Jurkat, Clone E6-1 (cell line): ENCODE measurements around the gene DLL4.

ENCODE experiments used
- DNase-seq: peaks from one replicate; pipeline ENCODE4 v3.0.0-alpha.2; 2011; ENCODE audit warnings: low read depth, low spot score
- H3K4me3 ChIP-seq: 2 replicates; pipeline ENCODE4 v1.5.1; 2011; ENCODE audit warnings: mild to moderate bottlenecking, low read length, control low read depth, moderate library complexity

The DLL4 gene

DNA sequence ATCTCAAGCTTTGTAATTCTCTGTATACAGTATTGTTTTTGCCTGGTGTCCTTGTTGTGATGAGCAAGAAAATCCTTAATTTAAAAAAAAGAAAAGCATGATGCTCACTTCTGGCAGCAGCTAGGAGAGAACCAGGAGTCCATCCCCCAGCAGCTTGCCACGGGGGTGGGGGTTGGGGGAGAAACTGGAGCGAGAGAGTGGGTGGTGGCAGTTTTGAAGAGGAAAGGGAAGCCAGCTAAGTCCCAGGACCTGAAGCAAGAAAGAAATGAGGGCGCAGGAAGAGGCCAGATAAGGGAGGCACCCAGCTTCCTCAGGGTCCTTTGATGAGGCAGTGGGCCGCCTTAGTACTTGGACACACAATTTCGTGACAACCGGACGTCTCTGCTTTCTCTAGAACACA, 47.7 kb downstream of the DLL4 start:
- DNase-seq = no peak
- no peak overlapping the region for H3K4me3 ChIP-seq

DNA sequence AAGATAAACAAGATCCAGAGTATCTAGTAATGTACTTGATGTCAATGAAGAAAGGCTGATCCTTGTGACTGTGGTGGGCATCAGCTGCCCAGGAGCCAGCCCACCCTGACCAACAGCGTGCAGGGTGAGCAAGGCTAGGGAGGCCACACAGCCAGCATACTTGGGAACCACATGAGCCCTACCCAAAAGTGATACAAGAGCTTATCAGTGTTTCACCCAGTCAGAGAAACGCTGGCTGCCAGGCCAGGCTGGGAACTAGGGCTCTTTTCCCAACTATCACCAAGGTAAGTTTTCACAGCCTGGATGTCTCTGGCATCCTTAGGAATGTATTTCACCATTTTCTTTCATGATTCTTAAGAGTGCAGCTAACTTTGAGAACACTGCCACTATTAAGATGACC, 49.0 kb downstream of the DLL4 start:
- no peak overlapping the region for H3K4me3 ChIP-seq
- DNase-seq = no peak

DNA sequence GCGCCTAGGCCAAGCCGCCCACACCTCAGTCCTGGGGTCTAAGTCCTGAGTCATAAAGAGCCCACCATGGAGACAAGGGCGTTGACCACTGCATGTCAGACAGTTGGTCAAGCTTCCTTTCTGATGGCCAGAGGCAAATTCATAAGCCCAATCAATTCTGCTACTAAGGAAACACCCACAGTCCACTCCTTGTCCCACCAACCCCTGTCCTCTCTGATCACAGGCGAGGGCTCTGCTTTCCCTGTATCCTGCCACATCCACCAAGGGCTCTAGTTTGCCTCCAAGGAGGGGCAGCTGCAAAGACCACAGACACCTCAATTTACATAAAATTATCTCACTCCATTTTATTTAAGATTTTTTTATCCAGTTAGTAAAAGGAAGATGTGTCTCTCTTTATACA, 49.4 kb downstream of the DLL4 start:
- DNase-seq = no peak
- no peak overlapping the region for H3K4me3 ChIP-seq

DNA sequence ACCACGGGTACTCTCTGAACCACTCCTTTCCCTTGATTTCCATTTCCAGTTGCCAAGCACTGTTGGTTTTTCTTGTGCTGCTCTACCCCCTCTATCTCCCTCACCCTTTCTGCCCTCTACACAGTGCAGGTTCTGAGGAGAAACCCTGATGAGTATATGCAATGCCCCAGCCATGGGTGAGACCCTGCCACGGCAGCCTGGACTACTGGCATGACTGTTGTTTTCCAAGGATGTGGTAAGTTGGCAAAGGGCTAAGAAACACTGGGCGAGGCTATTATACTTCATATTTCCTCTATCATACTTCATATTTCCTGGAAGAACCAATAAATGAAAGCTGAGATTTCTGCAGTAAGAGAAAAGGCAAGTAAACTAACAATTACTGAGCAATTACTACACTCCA, 52.0 kb downstream of the DLL4 start:
- DNase-seq = no peak

DNA sequence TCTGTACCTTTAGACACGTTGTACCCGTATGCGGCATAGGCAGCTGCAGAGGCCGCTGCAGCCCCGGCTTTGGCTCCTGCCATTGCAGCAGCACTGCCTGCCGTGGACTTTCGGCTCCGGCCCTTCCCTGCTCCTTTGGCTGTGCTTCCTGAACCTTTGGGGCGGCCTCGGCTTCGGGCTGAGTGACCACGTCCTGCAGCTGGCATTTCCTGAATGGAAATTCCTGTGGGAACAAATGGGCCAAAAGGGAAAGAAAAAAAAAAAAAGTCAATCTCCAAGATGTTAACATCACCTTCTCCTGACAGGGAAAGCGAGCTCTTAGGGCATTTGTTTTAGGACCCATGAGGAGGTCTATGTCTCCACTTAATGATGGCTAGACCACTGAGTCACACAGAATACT, 53.7 kb downstream of the DLL4 start:
- no peak overlapping the region for H3K4me3 ChIP-seq
- DNase-seq = no peak

More for the DNA sequence above, 52.0 kb downstream of the DLL4 start:
- no peak overlapping the region for H3K4me3 ChIP-seq

DNA sequence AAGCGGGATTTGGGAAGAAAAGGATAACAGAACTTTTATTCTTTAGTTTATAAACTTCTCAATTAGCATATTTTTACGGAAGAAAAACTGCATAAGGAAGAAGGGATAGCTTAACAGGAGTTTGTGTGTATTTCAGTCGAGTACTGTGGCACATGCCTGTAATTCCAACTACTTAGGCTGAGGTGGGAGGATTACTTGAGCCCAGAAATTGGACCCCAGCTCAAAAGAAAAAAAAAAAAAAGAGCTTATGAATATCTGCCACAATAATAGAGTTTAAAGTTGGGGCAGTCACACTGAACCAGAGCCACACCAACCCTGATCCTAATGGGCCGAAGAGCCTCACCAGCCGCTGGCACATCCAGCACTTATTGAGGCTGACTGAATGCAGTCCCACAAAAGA, 55.3 kb downstream of the DLL4 start:
- H3K4me3 ChIP-seq = no peak overlapping the region
- no peak for DNase-seq

DNA sequence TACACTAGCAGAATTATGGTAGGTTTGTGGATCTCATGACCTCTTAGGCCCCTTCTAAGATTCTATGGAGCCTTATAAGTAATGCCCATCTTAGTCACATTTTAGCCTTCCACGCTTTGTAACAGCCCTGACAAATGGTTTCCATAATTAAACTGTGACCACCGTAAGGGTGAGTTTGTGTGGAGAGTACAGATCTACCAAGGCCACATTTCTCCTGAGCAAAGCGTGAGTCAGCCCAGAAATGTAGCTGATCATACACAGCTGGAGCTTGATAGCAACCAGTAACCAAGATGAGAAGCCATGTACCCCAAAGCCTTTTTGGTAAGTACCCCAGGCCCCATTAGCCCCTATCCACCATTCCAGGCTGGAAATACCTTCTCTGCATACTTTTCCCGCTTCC, 55.8 kb downstream of the DLL4 start:
- DNase-seq = no peak
- no peak overlapping the region for H3K4me3 ChIP-seq

DNA sequence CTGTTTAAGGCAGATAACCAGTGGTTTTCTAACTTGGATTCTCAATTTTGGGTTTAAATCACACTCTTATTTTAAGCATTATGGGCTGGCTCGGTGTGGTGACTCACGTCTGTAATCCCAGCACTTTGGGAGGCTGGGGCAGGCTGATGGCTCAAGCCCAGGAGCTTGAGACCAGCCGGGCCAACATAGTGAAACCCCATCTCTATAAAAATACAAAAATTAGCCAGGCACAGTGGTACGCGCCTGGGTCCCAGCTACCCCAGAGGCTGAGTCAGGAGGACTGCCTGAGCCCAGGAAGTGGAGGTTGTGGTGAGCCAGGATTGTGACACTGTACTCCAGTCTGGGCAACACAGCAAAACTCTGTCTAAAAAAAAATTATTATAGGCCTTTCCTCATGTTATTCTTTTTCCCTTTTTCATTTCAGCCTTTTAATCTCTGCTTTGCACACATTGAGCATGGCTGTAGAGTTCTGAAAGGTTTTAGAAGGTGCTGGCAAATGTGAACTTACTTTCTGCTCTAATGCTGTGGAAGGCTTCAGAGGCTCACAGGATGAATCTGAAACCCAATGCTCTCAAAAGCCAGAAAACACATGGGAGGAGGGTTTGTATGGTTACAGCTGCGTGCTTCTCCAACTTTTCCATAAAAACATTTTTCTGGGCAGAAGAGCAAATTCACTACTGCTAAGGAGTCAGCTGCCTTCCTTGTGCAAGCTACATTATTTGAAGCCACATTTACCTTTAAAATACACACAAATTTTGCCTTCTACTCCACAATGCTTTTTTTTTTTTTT, 56.6 kb downstream of the DLL4 start:
- DNase-seq = no peak
- H3K4me3 ChIP-seq = no peak overlapping the region

DNA sequence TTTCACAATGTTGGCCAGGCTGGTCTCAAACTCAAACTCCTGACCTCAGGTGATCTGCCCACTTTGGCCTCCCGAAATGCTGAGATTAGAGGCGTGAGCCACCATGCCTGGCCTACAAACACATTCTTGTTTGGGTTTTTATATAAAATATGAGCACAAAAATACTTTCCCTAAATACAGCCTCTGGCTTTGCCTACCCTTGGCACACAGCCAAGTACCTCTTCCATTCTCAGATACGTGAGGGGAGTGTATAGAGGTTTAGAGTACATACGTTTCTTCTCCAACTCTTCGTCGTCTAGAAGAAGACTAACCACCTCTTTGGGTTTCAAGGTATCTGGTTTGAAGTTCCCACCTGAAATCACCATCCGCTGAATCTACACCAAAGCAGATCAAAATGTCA, 57.7 kb downstream of the DLL4 start:
- no peak for DNase-seq
- H3K4me3 ChIP-seq = no peak overlapping the region

DNA sequence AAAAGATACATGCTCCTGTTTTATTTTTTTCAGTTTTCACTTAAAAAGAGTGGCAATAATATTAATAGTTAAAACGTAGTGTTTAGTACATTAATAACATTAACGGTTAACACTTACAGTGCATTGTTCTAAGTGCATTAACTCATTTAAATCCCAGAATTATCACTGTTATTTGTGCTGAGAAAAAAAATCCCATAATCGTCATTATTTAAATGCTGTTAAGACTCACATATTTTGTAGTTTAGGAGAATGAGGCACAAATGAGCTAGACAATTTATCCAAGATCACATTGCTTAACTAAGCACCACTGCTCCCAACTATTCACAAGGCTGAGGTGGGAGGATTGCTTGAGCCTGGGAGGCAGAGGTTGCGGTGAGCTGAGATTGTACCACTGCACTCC, 59.0 kb downstream of the DLL4 start:
- DNase-seq = no peak
- no peak overlapping the region for H3K4me3 ChIP-seq
